ENCODE measurements around the gene MTIF3. TPM values are rescaled to one million over a fixed set of nuclear protein-coding genes. Genes with fewer than 3 reads are reported as not detected.

The MTIF3 gene
- total RNA-seq, 1 experiment from 2014 or later: 37.1 TPM

GRCh38 chr13:27463500-27463899 is 13.1 kb upstream of the MTIF3 start:
- POLR2A ChIA-PET (ENCODE audit: low non-redundant PET): no interaction called here
- intact Hi-C loops (cut with micrococcal nuclease; ENCODE audit: unreplicated experiment): no loop called here
- TF ChIP-seq, protein P1, sequence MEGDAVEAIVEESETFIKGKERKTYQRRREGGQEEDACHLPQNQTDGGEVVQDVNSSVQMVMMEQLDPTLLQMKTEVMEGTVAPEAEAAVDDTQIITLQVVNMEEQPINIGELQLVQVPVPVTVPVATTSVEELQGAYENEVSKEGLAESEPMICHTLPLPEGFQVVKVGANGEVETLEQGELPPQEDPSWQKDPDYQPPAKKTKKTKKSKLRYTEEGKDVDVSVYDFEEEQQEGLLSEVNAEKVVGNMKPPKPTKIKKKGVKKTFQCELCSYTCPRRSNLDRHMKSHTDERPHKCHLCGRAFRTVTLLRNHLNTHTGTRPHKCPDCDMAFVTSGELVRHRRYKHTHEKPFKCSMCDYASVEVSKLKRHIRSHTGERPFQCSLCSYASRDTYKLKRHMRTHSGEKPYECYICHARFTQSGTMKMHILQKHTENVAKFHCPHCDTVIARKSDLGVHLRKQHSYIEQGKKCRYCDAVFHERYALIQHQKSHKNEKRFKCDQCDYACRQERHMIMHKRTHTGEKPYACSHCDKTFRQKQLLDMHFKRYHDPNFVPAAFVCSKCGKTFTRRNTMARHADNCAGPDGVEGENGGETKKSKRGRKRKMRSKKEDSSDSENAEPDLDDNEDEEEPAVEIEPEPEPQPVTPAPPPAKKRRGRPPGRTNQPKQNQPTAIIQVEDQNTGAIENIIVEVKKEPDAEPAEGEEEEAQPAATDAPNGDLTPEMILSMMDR (conservative IDR thresholded peaks at IDR 0.05; ENCODE audit: low read depth, low read length): no peak
- TF ChIP-seq EZH2 (IDR thresholded peaks at IDR 0.05; ENCODE audit: borderline replicate concordance, low read depth, low read length, poor library complexity, severe bottlenecking): no peak
- CTCF ChIA-PET: no interaction called here
- no peak overlapping the region for H3K27ac ChIP-seq (ENCODE audit: low read depth, low read length, poor library complexity, severe bottlenecking)
- H3K27me3 ChIP-seq (replicated peaks; ENCODE audit: insufficient read depth, low read depth, low read length, poor library complexity): no peaks in the 10 kb centered on the region
- no peak for DNase-seq (ENCODE audit: low spot score)
- no peaks in the 10 kb centered on the region for H3K4me1 ChIP-seq (ENCODE audit: insufficient read depth, low read length, poor library complexity, severe bottlenecking)
- no peaks in the 10 kb centered on the region for H3K9me3 ChIP-seq (ENCODE audit: low read depth, low read length, poor library complexity, severe bottlenecking)
- no peak overlapping the region for H3K4me3 ChIP-seq (ENCODE audit: low read depth, low read length, poor library complexity, severe bottlenecking)
- H3K36me3 ChIP-seq (ENCODE audit: insufficient read depth, low read length, poor library complexity, severe bottlenecking): no peaks in the 10 kb centered on the region
- BruUV-seq (replicated peaks): no TSS peak

DNA sequence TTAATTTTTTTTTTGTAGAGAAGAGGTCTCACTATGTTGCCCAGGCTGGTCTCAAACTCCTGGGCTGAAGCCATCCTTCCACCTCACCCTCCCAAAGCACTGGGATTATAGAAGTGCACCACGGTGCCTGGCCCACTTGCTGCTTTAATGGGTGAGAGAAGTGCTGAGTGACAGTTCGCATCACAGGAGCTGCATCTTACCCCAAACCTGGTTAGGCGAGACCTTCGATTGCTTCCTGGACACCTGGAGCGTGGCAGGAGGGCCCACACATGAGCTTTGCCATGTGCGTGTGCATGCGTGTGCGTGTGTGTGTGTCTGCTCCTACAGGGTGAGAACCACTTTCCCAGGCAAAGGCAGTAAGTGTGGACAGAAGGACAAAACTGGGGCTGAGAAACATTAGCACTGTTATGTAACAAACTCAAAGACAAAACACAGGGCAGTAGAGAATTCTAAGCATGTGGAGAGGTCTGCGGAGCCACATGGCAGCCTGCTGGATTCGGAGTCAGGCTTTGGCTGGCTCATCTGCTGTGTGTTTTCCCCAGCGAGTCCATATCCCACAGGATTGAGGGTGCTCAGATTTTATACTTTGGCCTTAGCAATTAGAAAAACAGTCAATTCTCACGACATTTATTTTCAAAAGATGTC is 11.7 kb upstream of the MTIF3 start:
- CTCF ChIA-PET: no interaction called here
- Histone ChIP-seq H3K4me1 (ENCODE audit: insufficient read depth, low read length, poor library complexity, severe bottlenecking) (no peaks in the 10 kb centered on the region), H3K27me3 (replicated peaks; ENCODE audit: insufficient read depth, low read depth, low read length, poor library complexity) (no peaks in the 10 kb centered on the region), H3K36me3 (ENCODE audit: insufficient read depth, low read length, poor library complexity, severe bottlenecking) (no peaks in the 10 kb centered on the region), H3K4me3 (ENCODE audit: low read depth, low read length, poor library complexity, severe bottlenecking) (no peak overlapping the region), H3K9me3 (ENCODE audit: low read depth, low read length, poor library complexity, severe bottlenecking) (no peaks in the 10 kb centered on the region), H3K27ac (ENCODE audit: low read depth, low read length, poor library complexity, severe bottlenecking) (no peak overlapping the region)
- no peak for DNase-seq (ENCODE audit: low spot score)
- intact Hi-C loops (cut with micrococcal nuclease; ENCODE audit: unreplicated experiment): no loop called here
- BruUV-seq (replicated peaks): no TSS peak
- POLR2A ChIA-PET (ENCODE audit: low non-redundant PET): interaction anchor here (0.6 kb wide), 1 partner anchor 1197 kb away, joined by 5 read pairs; the partner anchor contains the start of gene POMP
- no peak for TF ChIP-seq EZH2 (IDR thresholded peaks at IDR 0.05; ENCODE audit: borderline replicate concordance, low read depth, low read length, poor library complexity, severe bottlenecking)
- TF ChIP-seq, protein P1 (conservative IDR thresholded peaks at IDR 0.05; ENCODE audit: low read depth, low read length): no peak

DNA sequence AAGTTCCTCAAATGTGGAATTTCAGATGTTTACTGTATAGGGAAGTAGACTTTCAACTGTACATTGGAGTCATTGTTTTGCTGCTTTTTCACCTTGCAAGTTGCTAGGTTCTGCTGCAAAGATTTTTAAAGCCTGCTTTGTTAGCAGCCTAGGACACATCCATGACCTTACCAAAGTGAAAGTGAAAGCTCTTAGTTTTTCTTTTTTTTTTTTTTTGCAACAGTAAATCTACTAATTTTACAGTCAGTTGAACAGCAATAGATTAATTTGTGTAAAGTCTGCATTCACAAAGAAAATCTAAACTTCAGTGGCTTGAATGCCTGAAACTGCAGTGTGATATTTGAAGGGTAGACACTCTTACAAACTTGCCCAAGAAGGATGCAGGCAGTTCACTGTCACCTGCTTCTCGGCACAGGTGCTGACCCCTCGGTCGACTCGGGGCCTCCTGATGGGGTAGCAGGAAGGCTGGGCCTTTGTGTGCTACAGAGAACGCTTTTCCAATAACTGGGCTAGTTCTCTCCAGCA is 5.0 kb upstream of the MTIF3 start:
- DNase-seq (ENCODE audit: low spot score): no peak
- no peak overlapping the region for H3K4me3 ChIP-seq (ENCODE audit: low read depth, low read length, poor library complexity, severe bottlenecking)
- H3K27ac ChIP-seq (ENCODE audit: low read depth, low read length, poor library complexity, severe bottlenecking): no peak overlapping the region
- no peaks in the 10 kb centered on the region for H3K36me3 ChIP-seq (ENCODE audit: insufficient read depth, low read length, poor library complexity, severe bottlenecking)
- H3K4me1 ChIP-seq (ENCODE audit: insufficient read depth, low read length, poor library complexity, severe bottlenecking): no peaks in the 10 kb centered on the region
- POLR2A ChIA-PET (ENCODE audit: low non-redundant PET): no interaction called here
- intact Hi-C loops (cut with micrococcal nuclease; ENCODE audit: unreplicated experiment): no loop called here
- H3K27me3 ChIP-seq (replicated peaks; ENCODE audit: insufficient read depth, low read depth, low read length, poor library complexity): no peaks in the 10 kb centered on the region
- no peaks in the 10 kb centered on the region for H3K9me3 ChIP-seq (ENCODE audit: low read depth, low read length, poor library complexity, severe bottlenecking)
- CTCF ChIA-PET: no interaction called here
- TF ChIP-seq, protein P1 (conservative IDR thresholded peaks at IDR 0.05; ENCODE audit: low read depth, low read length): no peak
- no peak for TF ChIP-seq EZH2 (IDR thresholded peaks at IDR 0.05; ENCODE audit: borderline replicate concordance, low read depth, low read length, poor library complexity, severe bottlenecking)
- no TSS peak for BruUV-seq (replicated peaks)
